CD4-positive, alpha-beta T cell treated with Interleukin-2 at 100 ng/mL for 4 hours (primary cell): ENCODE measurements around the gene PTPDC1.
"Not testable (repeated sequence)": the region's sequence is repeated elsewhere in the genome, so short reads cannot be mapped to it uniquely, and the experiment has no call there.

Source experiments
- DNase-seq: peaks from one replicate; pipeline ENCODE4 v3.0.0-alpha.2; 2020; ENCODE audit warnings: low spot score

PTPDC1 gene

DNA sequence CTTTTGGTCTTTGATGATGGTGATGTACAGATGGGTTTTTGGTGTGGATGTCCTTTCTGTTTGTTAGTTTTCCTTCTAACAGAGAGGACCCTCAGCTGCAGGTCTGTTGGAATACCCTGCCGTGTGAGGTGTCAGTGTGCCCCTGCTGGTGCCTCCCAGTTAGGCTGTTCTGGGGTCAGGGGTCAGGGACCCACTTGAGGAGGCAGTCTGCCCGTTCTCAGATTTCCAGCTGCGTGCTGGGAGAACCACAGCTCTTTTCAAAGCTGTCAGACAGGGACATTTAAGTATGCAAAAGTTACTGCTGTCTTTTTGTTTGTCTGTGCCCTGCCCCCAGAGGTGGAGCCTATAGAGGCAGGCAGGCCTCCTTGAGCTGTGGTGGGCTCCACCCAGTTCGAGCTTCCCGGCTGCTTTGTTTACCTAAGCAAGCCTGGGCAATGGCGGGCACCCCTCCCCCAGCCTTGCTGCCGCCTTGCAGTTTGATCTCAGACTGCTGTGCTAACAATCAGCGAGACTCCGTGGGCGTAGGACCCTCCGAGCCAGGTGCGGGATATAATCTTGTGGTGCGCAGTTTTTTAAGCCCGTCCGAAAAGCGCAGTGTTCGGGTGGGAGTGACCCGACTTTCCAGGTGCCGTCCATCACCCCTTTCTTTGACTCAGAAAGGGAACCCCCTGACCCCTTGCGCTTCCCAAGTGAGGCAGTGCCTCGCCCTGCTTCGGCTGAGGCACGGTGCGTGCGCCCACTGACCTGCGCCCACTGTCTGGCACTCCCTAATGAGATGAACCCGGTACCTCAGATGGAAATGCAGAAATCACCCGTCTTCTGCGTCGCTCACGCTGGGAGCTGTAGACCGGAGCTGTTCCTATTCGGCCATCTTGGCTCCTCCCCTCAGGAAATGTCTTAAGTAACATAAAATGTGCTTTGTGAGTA, 10.2 kb downstream of the PTPDC1 start:
- DNase-seq: not testable (repeated sequence)

GRCh38 chr9:94096819-94097577, 12.7 kb downstream of the PTPDC1 start:
- DNase-seq: no peak

DNA sequence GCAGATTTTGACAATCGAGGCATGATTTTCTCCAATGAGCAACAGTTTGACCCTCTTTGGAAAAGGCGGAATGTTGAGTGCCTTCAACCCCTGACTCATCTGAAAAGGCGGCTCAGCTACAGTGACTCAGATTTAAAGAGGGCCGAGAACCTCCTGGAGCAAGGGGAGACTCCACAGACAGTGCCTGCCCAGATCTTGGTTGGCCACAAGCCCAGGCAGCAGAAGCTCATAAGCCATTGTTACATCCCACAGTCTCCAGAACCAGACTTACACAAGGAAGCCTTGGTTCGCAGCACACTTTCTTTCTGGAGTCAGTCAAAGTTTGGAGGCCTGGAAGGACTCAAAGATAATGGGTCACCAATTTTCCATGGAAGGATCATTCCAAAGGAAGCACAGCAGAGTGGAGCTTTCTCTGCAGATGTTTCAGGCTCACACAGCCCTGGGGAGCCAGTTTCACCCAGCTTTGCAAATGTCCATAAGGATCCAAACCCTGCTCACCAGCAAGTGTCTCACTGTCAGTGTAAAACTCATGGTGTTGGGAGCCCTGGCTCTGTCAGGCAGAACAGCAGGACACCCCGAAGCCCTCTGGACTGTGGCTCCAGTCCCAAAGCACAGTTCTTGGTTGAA, 13.6 kb downstream of the PTPDC1 start:
- DNase-seq: no peak

- DNase-seq: no peak
Observed at GRCh38 chr9:94100152-94100879, 16.1 kb downstream of the PTPDC1 start.

DNA sequence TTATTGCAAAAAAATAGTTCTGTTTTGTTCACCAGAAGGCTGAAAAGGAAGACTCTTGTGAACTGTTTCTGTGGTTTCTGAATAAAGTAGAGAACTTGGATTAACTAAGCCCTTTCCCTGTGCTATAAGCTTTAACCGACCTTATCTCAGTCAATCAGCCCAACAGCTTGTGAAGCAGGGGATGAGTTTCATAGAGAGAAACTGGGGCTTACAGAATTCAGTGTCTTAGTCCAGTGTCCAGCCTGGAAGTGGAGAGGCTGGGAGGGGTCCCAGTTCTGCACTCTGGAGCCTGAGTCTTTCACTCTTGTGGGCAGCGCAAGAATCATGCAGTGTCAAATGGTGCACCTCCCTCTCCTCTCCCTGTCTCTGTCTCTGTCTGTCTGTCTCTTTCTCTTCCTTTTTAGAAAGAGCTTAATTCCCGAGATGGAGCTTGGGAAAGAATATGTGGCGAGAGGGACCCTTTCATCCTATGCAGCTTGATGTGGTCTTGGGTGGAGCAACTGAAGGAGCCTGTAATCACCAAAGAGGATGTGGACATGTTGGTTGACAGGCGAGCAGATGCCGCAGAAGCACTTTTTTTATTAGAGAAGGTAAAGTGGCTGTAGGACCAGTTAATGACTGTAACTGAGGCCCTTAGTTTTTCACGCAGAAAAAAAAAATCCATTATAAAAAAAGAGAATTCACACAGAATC, 17.0 kb downstream of the PTPDC1 start:
- DNase-seq: no peak

- DNase-seq: no peak
Observed at GRCh38 chr9:94108584-94108983, 24.3 kb downstream of the PTPDC1 start.

GRCh38 chr9:94110821-94111252, 26.6 kb downstream of the PTPDC1 start:
- no peak for DNase-seq

DNA sequence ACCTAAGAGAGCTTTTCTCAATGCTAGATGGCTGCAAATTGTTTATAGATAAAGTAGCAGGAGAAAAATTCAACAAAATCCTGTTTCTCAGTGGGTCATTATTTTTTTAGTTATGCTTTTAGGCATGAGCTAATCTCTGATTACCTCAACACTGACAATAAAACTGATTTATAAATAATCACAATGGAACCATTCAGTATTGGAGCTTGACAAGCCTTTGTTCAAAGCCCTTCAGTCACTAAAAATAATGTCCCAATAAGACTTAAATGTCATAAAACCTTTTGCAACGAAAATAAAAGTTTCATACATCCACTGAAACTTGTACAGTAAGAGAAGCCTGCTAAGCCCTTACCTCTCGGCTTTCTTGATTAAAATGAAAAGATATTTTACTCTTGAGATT, 27.2 kb downstream of the PTPDC1 start:
- no peak for DNase-seq

DNA sequence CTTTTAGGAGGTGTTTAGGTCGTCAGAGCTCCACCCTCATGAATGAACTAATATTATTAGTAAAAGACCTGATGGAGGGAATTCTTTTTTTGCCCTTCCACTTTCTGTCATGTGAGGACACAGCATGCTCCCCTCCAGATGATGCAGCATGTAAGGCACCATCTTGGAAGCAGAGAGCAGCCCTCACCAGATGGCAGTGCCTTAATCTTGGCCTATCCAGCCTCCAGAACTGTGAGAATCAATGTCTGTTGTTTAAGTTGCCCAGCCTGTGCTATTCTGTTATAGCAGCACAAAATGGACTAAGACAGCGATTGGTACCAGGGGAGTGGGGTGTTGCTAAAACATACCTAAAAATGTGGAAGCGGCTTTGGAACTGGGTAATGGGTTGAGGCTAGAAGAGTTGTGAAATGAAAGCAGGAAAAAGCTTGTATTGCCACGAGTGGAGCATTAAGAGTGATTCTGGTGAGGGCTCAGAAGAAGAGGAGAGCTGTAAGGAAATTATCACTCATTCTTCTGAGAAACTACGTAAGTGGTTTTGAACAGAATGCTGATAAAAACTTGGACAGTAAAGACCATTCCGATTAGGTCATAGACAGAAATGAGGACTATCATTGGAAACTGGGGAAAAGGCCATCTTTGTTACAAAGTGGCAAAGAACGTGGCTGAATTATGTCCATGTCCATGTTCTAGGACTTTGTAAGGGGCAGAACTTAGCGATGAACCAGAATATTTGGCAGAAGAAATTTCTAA, 28.6 kb downstream of the PTPDC1 start:
- DNase-seq: no peak

- DNase-seq: not testable (repeated sequence)
Observed at GRCh38 chr9:94120088-94120487, 35.8 kb downstream of the PTPDC1 start.

DNA sequence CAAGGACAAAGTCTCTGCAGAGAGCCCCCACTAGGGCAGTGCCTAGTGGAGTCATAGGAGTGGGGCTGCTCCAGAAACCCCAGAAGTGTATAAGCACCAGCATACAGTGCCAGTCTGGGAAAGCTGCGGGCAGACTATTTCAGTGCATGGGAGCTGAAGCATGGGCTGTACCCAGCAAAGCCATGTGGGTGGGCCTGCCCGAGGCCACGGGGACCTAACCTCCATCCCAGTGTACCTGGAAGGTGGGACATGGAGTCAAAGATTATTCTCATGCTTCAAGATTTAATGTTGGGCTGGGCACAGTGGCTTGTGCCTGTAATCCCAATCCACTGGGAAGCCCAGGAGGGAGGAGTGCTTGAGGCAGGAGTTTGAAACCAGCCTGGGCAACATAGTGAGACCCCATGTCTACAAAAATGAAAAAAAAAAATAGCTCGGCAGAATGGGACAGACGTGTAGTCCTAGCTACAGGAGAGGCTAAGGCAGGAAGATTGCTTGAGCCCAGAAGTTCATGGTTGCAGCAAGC, 36.7 kb downstream of the PTPDC1 start:
- DNase-seq: no peak

DNA sequence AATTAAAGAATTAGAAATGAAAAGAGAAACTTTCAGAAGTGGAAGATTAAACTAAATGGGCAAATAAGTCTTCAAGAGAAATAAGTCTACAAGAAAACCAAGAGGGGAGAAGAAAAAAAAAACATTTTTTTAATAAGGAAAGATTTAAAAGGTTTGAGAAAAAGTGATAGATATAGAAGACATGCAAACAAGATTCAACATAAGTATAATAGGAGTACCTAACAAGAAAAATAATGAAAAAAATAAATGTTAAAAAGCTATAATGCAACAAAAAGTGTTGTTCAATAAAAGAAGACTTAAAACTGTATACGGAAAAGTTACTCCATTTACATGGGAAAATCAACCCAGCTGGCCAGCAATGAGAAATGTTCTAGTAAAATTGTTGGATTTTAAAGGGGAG, 42.6 kb downstream of the PTPDC1 start:
- DNase-seq: no peak

DNA sequence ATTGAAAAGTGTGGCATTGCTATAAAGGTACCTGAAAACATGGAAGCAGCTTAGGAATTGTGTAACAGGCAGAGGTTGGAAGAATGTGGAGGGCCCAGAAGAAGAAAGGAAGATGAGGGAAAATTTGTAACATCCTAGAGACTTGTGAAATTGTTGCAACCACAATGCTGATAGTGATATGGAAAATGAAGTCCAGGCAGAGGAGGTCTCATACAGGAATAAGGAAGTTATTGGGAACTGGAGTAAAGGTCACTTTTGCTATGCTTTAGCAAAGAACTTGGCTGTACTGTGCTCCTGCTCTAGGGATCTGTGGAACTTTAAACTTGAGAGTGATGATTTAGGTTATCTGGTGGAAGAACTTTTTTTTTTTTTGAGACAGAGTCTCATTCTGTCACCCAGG, 43.5 kb downstream of the PTPDC1 start:
- DNase-seq: no peak

GRCh38 chr9:94128580-94128979, 44.3 kb downstream of the PTPDC1 start:
- DNase-seq: no peak

DNA sequence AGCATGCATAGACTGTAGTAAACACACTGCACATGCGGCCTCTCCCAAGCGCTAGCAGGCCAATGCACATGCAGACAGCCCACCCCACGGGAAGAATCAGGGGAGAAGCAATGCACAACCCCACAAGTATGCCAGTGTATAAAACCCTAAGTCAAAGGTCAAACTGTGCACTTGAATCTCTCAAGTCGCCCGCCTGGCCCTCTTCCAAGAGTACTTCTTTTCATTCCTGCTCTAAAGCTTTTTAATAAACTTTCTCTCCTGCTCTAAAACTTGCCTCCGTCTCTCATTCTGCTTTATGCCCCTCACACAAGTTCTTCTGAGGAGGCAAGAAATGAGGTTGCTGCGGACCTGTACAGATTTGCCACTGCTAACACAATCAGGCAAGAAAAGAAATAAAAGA, 50.4 kb downstream of the PTPDC1 start:
- no peak for DNase-seq

GRCh38 chr9:94135222-94135621, 51.0 kb downstream of the PTPDC1 start:
- DNase-seq: no peak

DNA sequence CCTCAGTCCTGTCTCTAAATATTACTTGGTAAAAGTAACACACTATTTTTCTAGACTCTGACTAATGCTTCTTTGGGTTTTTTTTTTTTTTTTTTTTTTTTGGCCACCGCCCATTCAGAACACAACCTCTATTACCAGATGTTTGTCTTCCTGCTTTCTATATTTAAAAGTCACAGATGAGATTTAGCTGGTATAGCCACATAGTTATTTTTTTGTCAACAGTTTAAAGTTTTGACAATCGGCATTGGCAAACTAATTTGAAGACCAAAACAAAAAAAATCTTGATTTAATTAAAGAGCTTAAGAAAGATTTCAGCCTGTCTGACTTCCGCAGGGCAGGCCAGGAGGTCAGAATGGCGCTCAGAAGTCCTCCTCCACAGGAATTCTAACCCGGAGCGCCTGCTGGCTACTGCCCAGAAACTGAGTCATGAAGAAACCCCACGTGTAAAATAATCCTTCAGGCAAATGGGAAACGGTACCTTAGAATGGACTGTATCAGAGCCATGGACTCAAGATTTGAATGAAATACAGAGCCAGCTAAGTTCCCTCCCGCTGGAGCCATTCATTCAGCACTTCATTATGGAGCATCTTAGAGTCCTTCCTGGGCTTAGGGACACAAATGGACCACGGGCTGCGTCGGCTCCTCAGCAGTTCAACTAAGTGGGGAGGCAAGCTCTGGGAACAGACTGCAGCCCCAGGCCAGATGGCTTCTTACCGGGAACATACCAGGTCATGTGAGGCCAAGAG, 55.6 kb downstream of the PTPDC1 start:
- DNase-seq: no peak

DNA sequence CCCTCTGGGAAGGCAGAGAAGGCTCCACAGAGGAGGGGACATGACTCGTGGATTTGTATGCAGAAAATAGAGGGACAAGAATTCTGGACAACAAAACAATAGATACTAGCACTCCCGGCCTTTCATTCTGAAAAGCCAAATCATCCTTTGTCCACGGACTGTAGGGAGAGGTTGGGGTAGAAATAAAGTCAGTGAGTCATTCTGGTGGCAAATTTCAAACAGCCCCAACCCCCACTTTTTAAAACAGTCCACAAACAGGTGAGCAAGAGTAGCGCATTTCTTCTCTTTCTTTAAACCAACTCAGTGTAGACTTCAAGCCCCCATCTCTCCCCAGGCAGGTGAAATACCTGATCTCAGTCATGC, 56.1 kb downstream of the PTPDC1 start:
- DNase-seq: no peak
